CD4-positive, alpha-beta T cell treated with Interleukin-10 for 1 hour (primary cell): Measurements from ENCODE around the gene RAI1.
A peak's percentile ranks its signal among the peaks of the same experiment; 100 is the strongest.
"Not testable (repeated sequence)": the region's sequence is repeated elsewhere in the genome, so short reads cannot be mapped to it uniquely, and the experiment has no call there.

Experiments used
- DNase-seq: peaks from one replicate; pipeline ENCODE4 v3.0.0-alpha.2; 2020

The RAI1 gene

GRCh38 chr17:17681187-17681743 is at the start of gene RAI1:
Gene RAI1 (plus strand): TSS chr17:17681458. CDS start chr17:17792949, 111,491 bp downstream.
- DNase-seq, result peak; percentile 76

GRCh38 chr17:17632690-17633089 is 48.6 kb upstream of the RAI1 start:
- DNase-seq, result peak; percentile 20

- DNase-seq, result no peak
These were observed 47.9 kb upstream of the RAI1 start for GRCh38 chr17:17633310-17633709.

GRCh38 chr17:17635126-17635525 is 46.1 kb upstream of the RAI1 start:
- no peak for DNase-seq

- not testable (repeated sequence) for DNase-seq
These were observed 45.6 kb upstream of the RAI1 start for GRCh38 chr17:17635537-17636271.

GRCh38 chr17:17636272-17636885 is 44.9 kb upstream of the RAI1 start:
- DNase-seq, result no peak

GRCh38 chr17:17638467-17638866 is 42.8 kb upstream of the RAI1 start:
- DNase-seq, result no peak

GRCh38 chr17:17639661-17640270 is 41.5 kb upstream of the RAI1 start:
- not testable (repeated sequence) for DNase-seq

GRCh38 chr17:17641621-17642409 is 39.4 kb upstream of the RAI1 start:
- peak; percentile 83 for DNase-seq

GRCh38 chr17:17645148-17645547 is 36.1 kb upstream of the RAI1 start:
- not testable (repeated sequence) for DNase-seq

- no peak for DNase-seq
These were observed 35.3 kb upstream of the RAI1 start for GRCh38 chr17:17645961-17646360.

GRCh38 chr17:17647524-17648178 is 33.6 kb upstream of the RAI1 start:
- no peak for DNase-seq

- DNase-seq, result no peak
These were observed 32.5 kb upstream of the RAI1 start for GRCh38 chr17:17648762-17649161.

GRCh38 chr17:17650959-17651358 is 30.3 kb upstream of the RAI1 start:
- DNase-seq, result no peak

- DNase-seq, result no peak
These were observed 27.9 kb upstream of the RAI1 start for GRCh38 chr17:17653343-17653742.

GRCh38 chr17:17659340-17659739 is 21.9 kb upstream of the RAI1 start:
- no peak for DNase-seq

GRCh38 chr17:17661134-17661533 is 20.1 kb upstream of the RAI1 start:
- no peak for DNase-seq

- no peak for DNase-seq
These were observed 19.3 kb upstream of the RAI1 start for GRCh38 chr17:17661834-17662385.

GRCh38 chr17:17663160-17664063 is 17.8 kb upstream of the RAI1 start:
- DNase-seq, result peak; percentile 87

- DNase-seq, result no peak
These were observed 17.2 kb upstream of the RAI1 start for GRCh38 chr17:17664064-17664452.

GRCh38 chr17:17665255-17665654 is 16.0 kb upstream of the RAI1 start:
- DNase-seq, result no peak
